Fibroblast of the aortic adventitia (primary cell): Measurements from ENCODE around the gene ESAM. TPM values are rescaled to one million over a fixed set of nuclear protein-coding genes. Genes with fewer than 3 reads are reported as not detected.

Source experiments
- DNase-seq: peaks from one replicate; pipeline ENCODE4 v3.0.0-alpha.2; 2010; ENCODE audit warnings: low read depth
- H3K4me3 ChIP-seq: 2 replicates; pipeline ENCODE4 v1.5.1; 2011; ENCODE audit warnings: low read depth, mild to moderate bottlenecking, control low read depth, low read length, moderate library complexity
- total RNA-seq: library from RNA; depleted of rRNA; stranded (reverse); fragments of >200 nt; gene quantifications from 2 replicates; pipeline ENCODE4 v1.2.3, GENCODE V29; 2012; ENCODE audit warnings: low replicate concordance
- TF ChIP-seq, protein P1 (sequence below): IDR thresholded peaks from 2 replicates; pipeline ENCODE4 v1.5.1; 2011; ENCODE audit warnings: mild to moderate bottlenecking, low read length, control low read depth, inconsistent platforms; ENCODE audit not compliant: insufficient read depth

The ESAM gene
- total RNA-seq, 1 donor = 0.36 TPM

DNA sequence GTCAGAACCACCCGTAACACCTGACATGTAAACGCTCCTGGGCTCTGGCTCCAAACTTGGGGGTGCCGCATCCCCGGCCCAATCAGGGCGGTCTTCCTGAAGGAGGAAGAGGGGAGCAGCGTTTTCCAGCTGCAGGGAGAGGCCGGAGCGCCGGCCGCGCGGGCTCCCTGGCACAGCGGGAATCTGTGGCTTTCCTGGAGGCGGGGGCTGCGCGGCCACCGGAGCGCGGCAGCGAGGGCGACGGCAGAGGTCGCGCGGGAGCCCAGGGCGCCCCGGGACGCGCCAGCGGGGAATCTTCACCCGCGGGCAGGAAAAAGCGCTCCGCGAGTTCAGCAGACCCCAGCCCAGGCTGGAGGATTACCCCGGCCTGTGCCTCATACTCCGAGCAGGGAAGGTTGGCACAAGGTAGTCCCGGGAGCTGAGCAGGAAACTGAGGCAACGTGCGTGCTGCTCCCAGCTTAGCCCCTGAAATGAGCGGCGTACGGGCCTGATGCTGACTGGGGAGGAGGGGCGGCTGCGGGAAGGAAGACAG, 600 bp upstream of the ESAM start:
- TF ChIP-seq, protein P1, sequence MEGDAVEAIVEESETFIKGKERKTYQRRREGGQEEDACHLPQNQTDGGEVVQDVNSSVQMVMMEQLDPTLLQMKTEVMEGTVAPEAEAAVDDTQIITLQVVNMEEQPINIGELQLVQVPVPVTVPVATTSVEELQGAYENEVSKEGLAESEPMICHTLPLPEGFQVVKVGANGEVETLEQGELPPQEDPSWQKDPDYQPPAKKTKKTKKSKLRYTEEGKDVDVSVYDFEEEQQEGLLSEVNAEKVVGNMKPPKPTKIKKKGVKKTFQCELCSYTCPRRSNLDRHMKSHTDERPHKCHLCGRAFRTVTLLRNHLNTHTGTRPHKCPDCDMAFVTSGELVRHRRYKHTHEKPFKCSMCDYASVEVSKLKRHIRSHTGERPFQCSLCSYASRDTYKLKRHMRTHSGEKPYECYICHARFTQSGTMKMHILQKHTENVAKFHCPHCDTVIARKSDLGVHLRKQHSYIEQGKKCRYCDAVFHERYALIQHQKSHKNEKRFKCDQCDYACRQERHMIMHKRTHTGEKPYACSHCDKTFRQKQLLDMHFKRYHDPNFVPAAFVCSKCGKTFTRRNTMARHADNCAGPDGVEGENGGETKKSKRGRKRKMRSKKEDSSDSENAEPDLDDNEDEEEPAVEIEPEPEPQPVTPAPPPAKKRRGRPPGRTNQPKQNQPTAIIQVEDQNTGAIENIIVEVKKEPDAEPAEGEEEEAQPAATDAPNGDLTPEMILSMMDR = no peak
- no peak for DNase-seq
- peak overlapping the region; percentile 52 for H3K4me3 ChIP-seq

DNA sequence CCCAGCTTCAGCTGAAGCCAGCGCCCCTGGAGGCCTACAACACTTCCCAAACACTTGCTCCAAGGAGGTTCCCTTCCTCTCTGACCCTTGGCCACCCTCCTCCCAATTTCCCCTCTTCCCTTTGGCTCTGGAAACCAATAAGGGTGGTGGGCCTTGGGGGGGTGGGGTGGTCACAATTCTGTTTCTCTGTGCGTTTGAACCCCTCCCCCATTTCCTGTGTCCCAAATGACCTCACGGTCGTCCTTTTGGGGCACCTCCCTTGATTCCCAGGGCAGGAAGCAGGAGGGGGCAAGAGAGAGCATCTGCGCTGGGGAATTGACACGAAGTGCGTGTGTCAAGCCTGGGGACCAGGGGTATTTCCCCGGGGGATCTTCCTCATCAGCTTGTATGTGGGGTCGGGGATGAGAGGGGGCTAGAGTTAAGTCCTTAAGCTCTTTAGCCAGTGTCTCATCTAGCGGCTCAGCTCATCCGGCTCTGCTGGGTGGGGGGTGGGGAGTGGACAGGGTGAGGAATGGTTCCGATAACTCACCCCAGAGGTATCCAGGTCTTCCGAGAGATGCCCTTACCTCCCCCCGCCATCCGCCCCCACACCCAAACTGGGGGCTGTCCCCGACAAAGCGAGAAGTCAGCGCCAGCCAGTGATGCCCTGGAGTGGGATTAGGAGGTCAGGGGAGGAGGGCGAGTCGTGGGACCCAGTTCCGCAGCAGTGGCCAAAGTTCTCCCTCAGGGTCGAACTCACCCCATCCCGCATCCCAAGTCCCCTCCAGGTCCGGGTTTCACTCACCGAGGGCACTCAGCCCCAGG, 587 bp downstream of the ESAM start:
- DNase-seq = no peak
- H3K4me3 ChIP-seq = no peak overlapping the region
- TF ChIP-seq, protein P1 = no peak

DNA sequence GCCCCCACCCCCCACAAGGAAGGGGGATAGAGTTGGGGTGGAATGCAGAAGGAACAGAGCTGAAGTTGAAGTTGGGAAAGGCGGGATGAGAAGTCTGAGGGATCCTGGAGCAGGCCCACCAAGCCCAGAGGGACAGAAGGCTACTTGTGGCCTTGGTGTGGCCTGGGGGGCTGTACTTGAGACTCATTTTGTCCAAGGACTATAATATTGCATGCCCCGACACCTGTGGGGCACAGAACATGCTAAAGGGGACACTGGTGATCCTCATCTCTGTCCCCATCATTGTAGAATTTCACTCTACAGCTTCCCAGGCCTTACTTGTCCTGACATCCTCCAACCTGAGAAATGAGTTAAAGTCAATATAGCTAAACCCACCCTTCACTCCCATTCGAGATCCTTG, 1.3 kb downstream of the ESAM start:
- TF ChIP-seq, protein P1 = no peak
- no peak for DNase-seq
- no peak overlapping the region for H3K4me3 ChIP-seq

DNA sequence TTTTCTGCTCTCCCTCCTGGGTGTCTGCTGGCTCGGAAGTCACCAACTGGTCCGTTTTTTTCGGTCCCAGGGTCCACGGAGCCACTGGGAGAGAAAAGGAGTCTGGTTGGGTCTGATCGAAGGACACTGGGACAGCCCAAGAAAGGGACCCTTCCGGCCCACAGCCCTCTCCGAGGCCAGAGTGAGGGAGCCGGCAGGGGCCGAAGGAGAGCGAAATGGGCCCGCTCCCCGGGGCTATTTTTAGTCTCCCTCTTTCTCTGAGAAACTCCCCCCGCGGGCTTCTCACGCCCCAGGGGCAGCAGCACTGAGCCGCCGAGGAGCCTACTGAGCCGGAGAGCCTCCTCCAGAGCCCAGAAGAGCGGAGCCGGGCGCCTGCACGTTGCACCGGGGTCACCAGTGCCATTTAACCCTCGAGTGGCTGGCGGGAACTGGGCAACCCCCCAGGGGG, 1.9 kb downstream of the ESAM start:
- no peak for DNase-seq
- H3K4me3 ChIP-seq = no peak overlapping the region
- TF ChIP-seq, protein P1 = no peak

DNA sequence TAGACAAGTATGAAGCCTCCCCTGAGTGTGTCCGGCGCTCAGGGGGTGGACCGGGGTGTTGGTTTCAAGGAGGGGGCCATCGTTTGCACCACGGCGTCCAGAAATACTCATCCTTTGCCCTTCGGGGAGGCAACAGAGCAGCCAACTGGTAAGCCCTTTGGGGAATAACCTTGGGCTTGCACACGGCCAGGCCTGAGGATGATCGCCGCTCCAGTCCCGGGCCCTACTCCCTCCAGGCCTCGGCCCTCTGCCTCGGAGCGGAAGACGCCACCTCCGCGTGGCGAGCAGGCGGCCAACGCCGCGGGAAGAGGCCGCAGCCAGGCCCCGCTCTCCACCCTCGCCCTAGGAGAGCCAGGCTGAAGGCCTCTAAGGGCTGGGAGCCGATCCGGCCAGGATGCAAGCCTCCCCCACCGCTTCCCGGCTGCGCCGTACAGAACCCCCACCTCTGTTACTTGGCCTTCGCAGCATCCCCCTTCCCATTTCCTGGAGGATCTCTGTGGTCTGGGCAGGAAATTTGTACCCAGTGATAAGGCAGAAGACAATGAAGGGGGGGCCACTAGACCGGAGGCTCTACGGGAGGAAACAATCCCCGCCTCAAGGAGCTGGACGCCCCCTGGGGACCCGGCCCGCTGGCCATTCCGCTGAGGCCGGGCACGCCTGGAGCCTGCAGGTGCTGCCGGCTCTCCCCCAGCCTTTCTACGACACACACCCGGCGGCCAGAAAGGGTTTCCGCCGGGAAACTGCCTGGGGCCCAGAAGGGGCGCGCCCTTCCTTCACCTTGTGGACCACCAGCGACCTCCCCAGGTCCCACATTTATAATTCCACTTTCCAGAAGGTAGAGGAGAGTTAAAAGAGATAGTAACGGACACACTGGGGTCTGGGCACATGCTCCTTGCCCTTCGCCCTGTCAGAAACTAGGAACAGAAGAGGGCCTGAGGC, 2.6 kb downstream of the ESAM start:
- DNase-seq = no peak
- H3K4me3 ChIP-seq = no peak overlapping the region
- TF ChIP-seq, protein P1 = no peak

DNA sequence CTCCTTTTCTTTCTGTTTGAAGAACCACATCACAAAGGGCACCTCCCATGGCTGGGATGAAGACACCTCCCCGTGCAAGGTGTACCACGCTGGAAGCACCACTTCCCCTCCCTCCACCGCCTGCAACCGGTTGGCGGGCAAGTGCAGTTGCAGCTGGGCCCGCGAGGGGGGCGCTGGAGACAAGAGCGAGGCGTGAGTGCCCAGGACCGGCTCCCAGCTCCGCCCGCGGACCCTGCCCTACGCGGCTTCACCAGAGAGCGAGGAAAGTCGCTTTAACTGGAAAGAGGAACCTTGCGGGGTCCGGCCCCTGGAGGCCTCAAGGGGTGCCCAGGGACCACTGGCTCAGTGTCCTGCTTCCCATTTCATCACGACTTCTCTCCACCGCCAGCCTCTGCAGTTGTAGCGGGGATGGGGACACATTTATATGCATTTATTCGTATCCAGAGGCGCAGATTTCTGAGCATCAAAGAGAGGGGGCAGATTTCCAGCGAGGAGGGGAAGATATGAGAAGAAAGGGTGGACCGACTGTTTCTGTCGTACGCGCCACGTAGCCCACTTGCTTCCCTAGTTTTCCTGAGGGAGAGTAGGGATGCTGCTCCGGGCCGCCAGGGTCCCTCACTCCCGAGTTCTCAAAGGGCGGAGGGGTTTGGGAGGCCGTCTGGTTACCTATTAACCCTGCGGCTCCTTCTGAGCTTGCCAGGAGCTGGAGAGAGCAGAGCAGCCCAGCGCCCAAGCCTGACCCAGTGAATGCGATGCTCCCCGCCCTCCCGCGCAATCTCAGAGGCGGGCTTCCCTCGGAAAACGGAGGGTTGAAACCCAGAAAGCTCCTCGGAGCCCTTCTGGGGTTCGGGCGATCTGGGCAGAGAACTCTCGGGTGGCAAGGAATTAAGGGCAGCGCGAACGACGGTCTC, 3.5 kb downstream of the ESAM start:
- peak overlapping the region; percentile 56 for H3K4me3 ChIP-seq
- TF ChIP-seq, protein P1 = peak; percentile 78
- DNase-seq = peak; percentile 52
